Mesodermal cell (in vitro differentiated cells): ENCODE measurements around the gene FLNB.

Experiments
- H3K27ac ChIP-seq: 2 replicates; pipeline ENCODE4 v1.7.0; 2013; ENCODE audit warnings: mild to moderate bottlenecking, low read depth, low read length, moderate library complexity; ENCODE audit not compliant: severe bottlenecking
- H3K36me3 ChIP-seq: 2 replicates; pipeline ENCODE4 v1.7.1; 2013; ENCODE audit warnings: mild to moderate bottlenecking, low read length, moderate library complexity; ENCODE audit not compliant: control insufficient read depth, insufficient read depth
- H3K4me1 ChIP-seq: one replicate; pipeline ENCODE4 v1.7.1; 2013; ENCODE audit warnings: mild to moderate bottlenecking, low read length; ENCODE audit not compliant: insufficient read depth, control insufficient read depth, poor library complexity, severe bottlenecking
- H3K4me3 ChIP-seq: 2 replicates; pipeline ENCODE4 v1.7.0; 2013; ENCODE audit warnings: low read length, control low read depth, mild to moderate bottlenecking; ENCODE audit not compliant: insufficient read depth, poor library complexity, severe bottlenecking; ENCODE audit errors: extremely low read depth
- H3K9me3 ChIP-seq: 2 replicates; pipeline ENCODE4 v1.7.1; 2013; ENCODE audit warnings: mild to moderate bottlenecking, low read length, moderate library complexity; ENCODE audit not compliant: control insufficient read depth
- WGBS, 2 experiments: methylation state at CpG; one replicate each; pipeline ENCODE4 v1.1.5; 2013; ENCODE audit warnings: missing lambda C conversion rate in 2 of 2; ENCODE audit not compliant: insufficient coverage in 2 of 2; 5-methylcytosine and 5-hydroxymethylcytosine counted together

Gene FLNB

GRCh38 chr3:58111513-58112184 is 103.4 kb downstream of the FLNB start:
- no peak overlapping the region for H3K4me3 ChIP-seq
- no peaks in the 10 kb centered on the region for H3K4me1 ChIP-seq
- H3K9me3 ChIP-seq: no peaks in the 10 kb centered on the region
- peaks cover 98% of the 10 kb centered on the region for H3K36me3 ChIP-seq
- H3K27ac ChIP-seq: no peak overlapping the region
- 96 to 97% methylated on average over 5 to 9 of the region's 11 CpGs for WGBS, 2 experiments

GRCh38 chr3:58112185-58112535 is 103.9 kb downstream of the FLNB start:
- Histone ChIP-seq H3K9me3 (no peaks in the 10 kb centered on the region), H3K4me1 (no peaks in the 10 kb centered on the region), H3K36me3 (peaks cover 98% of the 10 kb centered on the region), H3K4me3 (no peak overlapping the region), H3K27ac (no peak overlapping the region)
- WGBS, 2 experiments: 94 to 100% methylated on average over 3 to 4 of the region's 6 CpGs

GRCh38 chr3:58115175-58115574 is 107.0 kb downstream of the FLNB start:
- Histone ChIP-seq H3K36me3 (peaks cover 99% of the 10 kb centered on the region), H3K9me3 (no peaks in the 10 kb centered on the region), H3K4me3 (no peak overlapping the region), H3K27ac (no peak overlapping the region), H3K4me1 (no peaks in the 10 kb centered on the region)
- WGBS, 2 experiments: 97 to 98% methylated on average over 5 of the region's 6 CpGs

- H3K36me3 ChIP-seq: peaks cover 100% of the 10 kb centered on the region
- H3K4me1 ChIP-seq: no peaks in the 10 kb centered on the region
- H3K4me3 ChIP-seq: no peak overlapping the region
- H3K9me3 ChIP-seq: no peaks in the 10 kb centered on the region
- H3K27ac ChIP-seq: no peak overlapping the region
- WGBS, 2 experiments: 88 to 98% methylated on average over 5 to 10 of the region's 12 CpGs
These were observed 108.1 kb downstream of the FLNB start for GRCh38 chr3:58116161-58116955.

GRCh38 chr3:58116985-58117384 is 108.8 kb downstream of the FLNB start:
- Histone ChIP-seq H3K36me3 (peaks cover 98% of the 10 kb centered on the region), H3K4me3 (no peak overlapping the region), H3K4me1 (no peaks in the 10 kb centered on the region), H3K9me3 (no peaks in the 10 kb centered on the region), H3K27ac (peak overlapping the region; percentile 16)
- 83% methylated on average over 1 of the region's 4 CpGs; no CpG with 5 or more reads in 1 of the 2 experiments for WGBS, 2 experiments

GRCh38 chr3:58117561-58118181 is 109.4 kb downstream of the FLNB start:
- H3K4me1 ChIP-seq: no peaks in the 10 kb centered on the region
- no peak overlapping the region for H3K4me3 ChIP-seq
- 79 to 91% methylated on average over 5 to 10 of the region's 14 CpGs for WGBS, 2 experiments
- H3K27ac ChIP-seq: peak overlapping the region; percentile 16
- H3K9me3 ChIP-seq: no peaks in the 10 kb centered on the region
- H3K36me3 ChIP-seq: peaks cover 98% of the 10 kb centered on the region

GRCh38 chr3:58119186-58119585 is 111.0 kb downstream of the FLNB start:
- no peak overlapping the region for H3K27ac ChIP-seq
- H3K4me3 ChIP-seq: no peak overlapping the region
- H3K36me3 ChIP-seq: peaks cover 98% of the 10 kb centered on the region
- no peaks in the 10 kb centered on the region for H3K9me3 ChIP-seq
- WGBS, 2 experiments: 96 to 100% methylated on average over 3 of the region's 6 CpGs
- H3K4me1 ChIP-seq: no peaks in the 10 kb centered on the region

GRCh38 chr3:58120075-58120812 is 112.0 kb downstream of the FLNB start:
- Histone ChIP-seq H3K4me1 (no peaks in the 10 kb centered on the region), H3K27ac (no peak overlapping the region), H3K4me3 (no peak overlapping the region), H3K36me3 (peaks cover 98% of the 10 kb centered on the region), H3K9me3 (no peaks in the 10 kb centered on the region)
- WGBS, 2 experiments: 88 to 94% methylated on average over 8 of the region's 10 CpGs

- peaks cover 98% of the 10 kb centered on the region for H3K36me3 ChIP-seq
- H3K9me3 ChIP-seq: no peaks in the 10 kb centered on the region
- no peak overlapping the region for H3K27ac ChIP-seq
- no peak overlapping the region for H3K4me3 ChIP-seq
- H3K4me1 ChIP-seq: no peaks in the 10 kb centered on the region
- 94 to 97% methylated on average over 11 of the region's 11 CpGs for WGBS, 2 experiments
These were observed 113.0 kb downstream of the FLNB start for GRCh38 chr3:58121183-58121582.

GRCh38 chr3:58122936-58123700 is 114.9 kb downstream of the FLNB start:
- WGBS, 2 experiments: 98% methylated on average over 35 to 41 of the region's 41 CpGs
- Histone ChIP-seq H3K4me3 (no peak overlapping the region), H3K27ac (no peak overlapping the region), H3K36me3 (peaks cover 98% of the 10 kb centered on the region), H3K4me1 (no peaks in the 10 kb centered on the region), H3K9me3 (no peaks in the 10 kb centered on the region)
